HCT116 (cell line): ENCODE results near the gene TRPM5. TPM values are rescaled to one million over a fixed set of nuclear protein-coding genes. Genes with fewer than 3 reads are reported as not detected.

Source experiments
- ATAC-seq: fragments of 200-7000 bp; cut with Tn5 transposase; 2 replicates; pipeline ENCODE4 v1.9.1; 2020; ENCODE audit warnings: mild to moderate bottlenecking, moderate library complexity
- BruUV-seq: library from RNA; stranded (reverse); fragments of 400-500 nt; replicated peaks from 2 replicates; lab custom pipeline; 2021; lab: Mats Ljungman, UMichigan
- CTCF ChIA-PET: fragments of 300-600 bp; sonication (Branson Sonifier 250); formaldehyde crosslinking; loops from one replicate; lab custom pipeline; 2021; ENCODE audit warnings: antibody characterized with exemption; lab: Charles Lee
- POLR2A ChIA-PET: fragments of 300-600, 350-600 bp; sonication (Branson Sonifier 250); formaldehyde crosslinking; loops from one replicate; lab custom pipeline; 2021; ENCODE audit warnings: antibody characterized with exemption; lab: Charles Lee
- RAD21 ChIA-PET, 2 experiments: fragments of 300-600 bp; sonication (Branson Sonifier 250); formaldehyde crosslinking; loops; one replicate each; lab custom pipeline; 2023; ENCODE audit warnings: low total read pairs in 2 of 2; ENCODE audit not compliant: uncharacterized antibody in 2 of 2, unreplicated experiment in 2 of 2, low non-redundant PET in 1 of 2; lab: Charles Lee
- DNase-seq: peaks from one replicate; pipeline ENCODE4 v3.0.0-alpha.2; 2010; ENCODE audit warnings: low read depth, low spot score
- H2AFZ ChIP-seq: fragments of 200-600 bp; shearing (Covaris generic), sonication (generic); 2 replicates; pipeline ENCODE4 v1.6.1; 2017; ENCODE audit warnings: low read depth, mixed run types, mixed read lengths, antibody characterized with exemption, low read length; ENCODE audit not compliant: poor library complexity, severe bottlenecking
- H3K27ac ChIP-seq: 2 replicates; pipeline ENCODE4 v1.5.1; 2012; ENCODE audit warnings: low read depth, low read length
- H3K27me3 ChIP-seq: fragments of 200-600 bp; sonication (generic); 2 replicates; pipeline ENCODE4 v1.6.1; 2016; ENCODE audit warnings: mixed run types, low read length, mixed read lengths; ENCODE audit not compliant: insufficient read depth
- H3K36me3 ChIP-seq, 2 experiments: fragments of 200-500 bp in 1 of 2; fragments of 200-600 bp in 1 of 2; sonication (Bioruptor generic) in 1 of 2; sonication (generic) in 1 of 2; 2 replicates each; pipeline versions ENCODE4 v1.5.1 to v1.6.1; 2014 to 2016; ENCODE audit warnings: low read length in 2 of 2, inconsistent platforms in 1 of 2, mixed read lengths in 1 of 2, mixed run types in 1 of 2; ENCODE audit not compliant: insufficient read depth in 2 of 2, control insufficient read depth in 1 of 2
- H3K4me1 ChIP-seq, 2 experiments: fragments of 200-600 bp in 1 of 2; sonication (generic) in 1 of 2; 2 replicates each; pipeline versions ENCODE4 v1.5.1 to v1.6.1; 2012 to 2017; ENCODE audit warnings: low read length in 2 of 2, inconsistent platforms in 1 of 2, mild to moderate bottlenecking in 1 of 2, mixed read lengths in 1 of 2, mixed run types in 1 of 2, moderate library complexity in 1 of 2; ENCODE audit not compliant: insufficient read depth in 2 of 2, control insufficient read depth in 1 of 2
- H3K4me2 ChIP-seq: fragments of 200-600 bp; sonication (generic); 2 replicates; pipeline ENCODE4 v1.6.1; 2017; ENCODE audit warnings: mixed run types, low read length, mixed read lengths
- H3K4me3 ChIP-seq, 2 experiments: fragments of 200-600 bp in 1 of 2; sonication (generic) in 1 of 2; replicated peaks in 1 of 2; 2 replicates each; pipeline ENCODE4 v1.5.1; 2011 to 2016; ENCODE audit warnings: low read length in 2 of 2, control low read depth in 1 of 2, low read depth in 1 of 2, mild to moderate bottlenecking in 1 of 2, mixed read lengths in 1 of 2, mixed run types in 1 of 2
- H3K79me2 ChIP-seq: fragments of 200-600 bp; sonication (generic); 2 replicates; pipeline ENCODE4 v1.6.1; 2017; ENCODE audit warnings: mild to moderate bottlenecking, mixed run types, low read length, moderate library complexity, mixed read lengths; ENCODE audit not compliant: insufficient read depth
- H3K9ac ChIP-seq: fragments of 200-600 bp; sonication (generic); 2 replicates; pipeline ENCODE4 v1.6.1; 2016; ENCODE audit warnings: low read length, mixed read lengths
- H3K9me2 ChIP-seq: fragments of 200-600 bp; sonication (generic), shearing (Covaris generic); 2 replicates; pipeline ENCODE4 v1.6.1; 2017; ENCODE audit warnings: mixed run types, mild to moderate bottlenecking, moderate library complexity; ENCODE audit not compliant: insufficient read depth
- H3K9me3 ChIP-seq, 2 experiments: fragments of 200-500 bp in 1 of 2; fragments of 200-600 bp in 1 of 2; sonication (Bioruptor generic) in 1 of 2; sonication (generic) in 1 of 2; 2 replicates each; pipeline ENCODE4 v1.6.1; 2014 to 2017; ENCODE audit warnings: low read length in 2 of 2, mixed read lengths in 2 of 2, inconsistent platforms in 1 of 2, low read depth in 1 of 2, mild to moderate bottlenecking in 1 of 2, mixed run types in 1 of 2, moderate library complexity in 1 of 2; ENCODE audit not compliant: control insufficient read depth in 1 of 2, insufficient read depth in 1 of 2
- H4K20me1 ChIP-seq: fragments of 200-600 bp; sonication (generic), shearing (Covaris generic); 2 replicates; pipeline ENCODE4 v1.6.1; 2017; ENCODE audit warnings: mixed run types, mild to moderate bottlenecking, moderate library complexity; ENCODE audit not compliant: insufficient read depth
- ATF3 ChIP-seq: IDR thresholded peaks from 2 replicates; pipeline ENCODE4 v1.6.1; 2012
- CEBPB ChIP-seq: IDR thresholded peaks from 2 replicates; pipeline ENCODE4 v1.6.1; 2012; ENCODE audit warnings: low read depth
- CTCF ChIP-seq, 3 experiments: fragments of 200-600 bp in 1 of 3; sonication (generic) in 1 of 3; IDR thresholded peaks in 2 of 3; conservative IDR thresholded peaks in 1 of 3; 2 replicates each; pipeline ENCODE4 v1.5.1; 2012 to 2017; ENCODE audit warnings: low read depth in 2 of 3, low read length in 2 of 3, antibody characterized with exemption in 1 of 3, borderline replicate concordance in 1 of 3, control low read depth in 1 of 3, mild to moderate bottlenecking in 1 of 3, mixed read lengths in 1 of 3, mixed run types in 1 of 3, moderate library complexity in 1 of 3; ENCODE audit not compliant: insufficient read depth in 1 of 3
- ELF1 ChIP-seq: IDR thresholded peaks from 2 replicates; pipeline ENCODE4 v1.6.1; 2012; ENCODE audit warnings: low read depth, borderline replicate concordance
- FOSL1 ChIP-seq: IDR thresholded peaks from 2 replicates; pipeline ENCODE4 v1.6.1; 2012; ENCODE audit warnings: low read depth
- MAX ChIP-seq: IDR thresholded peaks from 2 replicates; pipeline ENCODE4 v1.6.1; 2012
- POLR2AphosphoS5 ChIP-seq: IDR thresholded peaks from 2 replicates; pipeline ENCODE4 v1.6.1; 2011; ENCODE audit warnings: mild to moderate bottlenecking, low read depth, low read length, moderate library complexity
- REST ChIP-seq: IDR thresholded peaks from 2 replicates; pipeline ENCODE4 v1.6.1; 2012; ENCODE audit warnings: low read depth
- SIN3A ChIP-seq: IDR thresholded peaks from 2 replicates; pipeline ENCODE4 v1.6.1; 2012; ENCODE audit warnings: low read depth
- YY1 ChIP-seq: IDR thresholded peaks from 2 replicates; pipeline ENCODE4 v1.6.1; 2011; ENCODE audit warnings: low read length, low read depth, moderate library complexity, mild to moderate bottlenecking; ENCODE audit not compliant: insufficient replicate concordance; ENCODE audit errors: extremely low read depth
- ZBTB33 ChIP-seq: IDR thresholded peaks from 2 replicates; pipeline ENCODE4 v1.6.1; 2011; ENCODE audit warnings: mild to moderate bottlenecking, low read length, moderate library complexity; ENCODE audit not compliant: insufficient replicate concordance; ENCODE audit errors: extremely low read depth
- ZFX ChIP-seq: fragments of 450-650 bp; IDR thresholded peaks from 2 replicates; pipeline ENCODE4 v1.6.1; 2017
- intact Hi-C: fragments of 100-400 bp; cut with micrococcal nuclease; formaldehyde crosslinking; loops from 2 replicates; pipeline ENCODE4 v1.10.0; 2022
- total RNA-seq: library from RNA; stranded (reverse); gene quantifications from one replicate; pipeline ENCODE4 v1.2.1, GENCODE V29; 2021; ENCODE audit not compliant: unreplicated experiment

TRPM5 gene
- total RNA-seq, 1 experiment from 2014 or later, result 0.07 TPM

GRCh38 chr11:2426826-2427521 is 17.3 kb downstream of the TRPM5 start:
- Histone ChIP-seq H4K20me1 (no peaks in the 10 kb centered on the region), H3K9me3 (no peaks in the 10 kb centered on the region), H3K36me3 (no peaks in the 10 kb centered on the region), H3K79me2 (no peaks in the 10 kb centered on the region), H3K9me2 (no peaks in the 10 kb centered on the region), H3K9ac (no peak overlapping the region), H3K4me3 (no peak overlapping the region), H2AFZ (no peak overlapping the region), H3K4me1 (no peaks in the 10 kb centered on the region), H3K27ac (no peak overlapping the region), H3K4me2 (no peak overlapping the region), H3K27me3 (no peaks in the 10 kb centered on the region)
- BruUV-seq, result no TSS peak
- intact Hi-C loops, result no loop called here
- no peak for ATAC-seq
- DNase-seq, result no peak
- TF ChIP-seq POLR2AphosphoS5 (no peak), REST (no peak), CTCF (IDR thresholded peaks at IDR 0.05 in 2 of 3, conservative IDR thresholded peaks at IDR 0.05 in 1 of 3; ENCODE audit: borderline replicate concordance in 1 of 3, insufficient read depth in 1 of 3, low read depth in 2 of 3, low read length in 2 of 3) (no peak), ATF3 (no peak), ELF1 (no peak), ZBTB33 (no peak), CEBPB (no peak), YY1 (no peak), FOSL1 (no peak), SIN3A (no peak), MAX (no peak), ZFX (no peak)
- ChIA-PET POLR2A (no interaction called here), RAD21 (interaction anchor here (1.3 to 1.7 kb wide), 2 partner anchors 104 to 105 kb away, joined by 12 to 13 read pairs; no protein-coding TSS in a partner anchor), CTCF (interaction anchor here (0.9 to 4.4 kb wide), 4 partner anchors 105 to 465 kb away, joined by 3 to 64 read pairs (median 4); no protein-coding TSS in a partner anchor)
